IPS-18a (cell line): ENCODE results near the gene CHAF1A.
A peak's percentile ranks its signal among the peaks of the same experiment; 100 is the strongest.

Experiments used
- H3K27ac ChIP-seq: one replicate; pipeline ENCODE4 v1.5.1; 2013; ENCODE audit warnings: low read length
- H3K27me3 ChIP-seq: one replicate; pipeline ENCODE4 v1.6.1; 2013; ENCODE audit warnings: mild to moderate bottlenecking, low read length; ENCODE audit not compliant: control insufficient read depth, insufficient read depth
- H3K36me3 ChIP-seq: one replicate; pipeline ENCODE4 v1.6.1; 2013; ENCODE audit warnings: low read depth, low read length; ENCODE audit not compliant: control insufficient read depth
- H3K4me1 ChIP-seq: one replicate; pipeline ENCODE4 v1.6.1; 2013; ENCODE audit warnings: low read depth, low read length; ENCODE audit not compliant: control insufficient read depth
- H3K4me3 ChIP-seq: one replicate; pipeline ENCODE4 v1.5.1; 2013; ENCODE audit warnings: low read length
- H3K9ac ChIP-seq: one replicate; pipeline ENCODE4 v1.6.1; 2013; ENCODE audit warnings: mild to moderate bottlenecking, low read length, moderate library complexity
- H3K9me3 ChIP-seq: one replicate; pipeline ENCODE4 v1.6.1; 2013; ENCODE audit warnings: low read depth, low read length; ENCODE audit not compliant: control insufficient read depth

Gene CHAF1A

GRCh38 chr19:4403005-4403761 lies 743 bp downstream of the CHAF1A start:
- Histone ChIP-seq H3K27me3 (no peaks in the 10 kb centered on the region), H3K9ac (peak overlapping the region; percentile 99), H3K9me3 (no peaks in the 10 kb centered on the region), H3K4me1 (peaks cover 22% of the 10 kb centered on the region), H3K27ac (peak overlapping the region; percentile 90), H3K36me3 (peaks cover 26% of the 10 kb centered on the region), H3K4me3 (peak overlapping the region; percentile 98)

GRCh38 chr19:4405977-4406376 lies 3.5 kb downstream of the CHAF1A start:
- Histone ChIP-seq H3K27me3 (no peaks in the 10 kb centered on the region), H3K9me3 (no peaks in the 10 kb centered on the region), H3K27ac (no peak overlapping the region), H3K36me3 (peaks cover 42% of the 10 kb centered on the region), H3K4me1 (peaks cover 34% of the 10 kb centered on the region), H3K4me3 (no peak overlapping the region), H3K9ac (no peak overlapping the region)

- H3K36me3 ChIP-seq, result peaks cover 47% of the 10 kb centered on the region
- no peak overlapping the region for H3K4me3 ChIP-seq
- H3K4me1 ChIP-seq, result peaks cover 32% of the 10 kb centered on the region
- H3K9me3 ChIP-seq, result no peaks in the 10 kb centered on the region
- H3K27ac ChIP-seq, result no peak overlapping the region
- H3K9ac ChIP-seq, result no peak overlapping the region
- no peaks in the 10 kb centered on the region for H3K27me3 ChIP-seq
These were observed 4.2 kb downstream of the CHAF1A start for GRCh38 chr19:4406626-4407025.

GRCh38 chr19:4409123-4409933 lies 6.9 kb downstream of the CHAF1A start:
- no peaks in the 10 kb centered on the region for H3K9me3 ChIP-seq
- no peaks in the 10 kb centered on the region for H3K27me3 ChIP-seq
- peaks cover 71% of the 10 kb centered on the region for H3K36me3 ChIP-seq
- peak overlapping the region; percentile 82 for H3K27ac ChIP-seq
- H3K9ac ChIP-seq, result peak overlapping the region; percentile 26
- H3K4me3 ChIP-seq, result peak overlapping the region; percentile 11
- H3K4me1 ChIP-seq, result peaks cover 35% of the 10 kb centered on the region

GRCh38 chr19:4413588-4413987 lies 11.1 kb downstream of the CHAF1A start:
- Histone ChIP-seq H3K9ac (no peak overlapping the region), H3K4me3 (no peak overlapping the region), H3K9me3 (no peaks in the 10 kb centered on the region), H3K27ac (no peak overlapping the region), H3K27me3 (no peaks in the 10 kb centered on the region), H3K36me3 (peaks cover 61% of the 10 kb centered on the region), H3K4me1 (peaks cover 37% of the 10 kb centered on the region)

GRCh38 chr19:4414144-4414799 lies 11.8 kb downstream of the CHAF1A start:
- Histone ChIP-seq H3K9ac (peak overlapping the region; percentile 51), H3K27ac (peak overlapping the region; percentile 75), H3K27me3 (no peaks in the 10 kb centered on the region), H3K4me3 (peak overlapping the region; percentile 37), H3K9me3 (no peaks in the 10 kb centered on the region), H3K36me3 (peaks cover 66% of the 10 kb centered on the region), H3K4me1 (peaks cover 31% of the 10 kb centered on the region)

- Histone ChIP-seq H3K36me3 (peaks cover 65% of the 10 kb centered on the region), H3K9ac (peak overlapping the region; percentile 51), H3K4me3 (peak overlapping the region; percentile 37), H3K4me1 (peaks cover 25% of the 10 kb centered on the region), H3K27me3 (no peaks in the 10 kb centered on the region), H3K9me3 (no peaks in the 10 kb centered on the region), H3K27ac (peak overlapping the region; percentile 75)
These were observed 12.4 kb downstream of the CHAF1A start for GRCh38 chr19:4414800-4415321.

- Histone ChIP-seq H3K9me3 (no peaks in the 10 kb centered on the region), H3K4me3 (peak overlapping the region; percentile 37), H3K27me3 (no peaks in the 10 kb centered on the region), H3K4me1 (peaks cover 24% of the 10 kb centered on the region), H3K9ac (peak overlapping the region; percentile 51), H3K27ac (peak overlapping the region; percentile 75), H3K36me3 (peaks cover 66% of the 10 kb centered on the region)
These were observed 12.9 kb downstream of the CHAF1A start for GRCh38 chr19:4415352-4415751.

GRCh38 chr19:4416268-4416667 lies 13.8 kb downstream of the CHAF1A start:
- Histone ChIP-seq H3K27ac (no peak overlapping the region), H3K9me3 (no peaks in the 10 kb centered on the region), H3K4me3 (no peak overlapping the region), H3K36me3 (peaks cover 66% of the 10 kb centered on the region), H3K9ac (no peak overlapping the region), H3K27me3 (no peaks in the 10 kb centered on the region), H3K4me1 (peaks cover 24% of the 10 kb centered on the region)

GRCh38 chr19:4423416-4424126 lies 21.1 kb downstream of the CHAF1A start:
- H3K27me3 ChIP-seq, result no peaks in the 10 kb centered on the region
- H3K9me3 ChIP-seq, result no peaks in the 10 kb centered on the region
- H3K4me1 ChIP-seq, result no peaks in the 10 kb centered on the region
- H3K27ac ChIP-seq, result no peak overlapping the region
- H3K36me3 ChIP-seq, result peaks cover 71% of the 10 kb centered on the region
- H3K9ac ChIP-seq, result no peak overlapping the region
- no peak overlapping the region for H3K4me3 ChIP-seq

- no peak overlapping the region for H3K9ac ChIP-seq
- H3K4me3 ChIP-seq, result no peak overlapping the region
- H3K4me1 ChIP-seq, result no peaks in the 10 kb centered on the region
- H3K27ac ChIP-seq, result no peak overlapping the region
- peaks cover 74% of the 10 kb centered on the region for H3K36me3 ChIP-seq
- no peaks in the 10 kb centered on the region for H3K9me3 ChIP-seq
- H3K27me3 ChIP-seq, result no peaks in the 10 kb centered on the region
These were observed 23.1 kb downstream of the CHAF1A start for GRCh38 chr19:4425537-4425936.
